Measurements from ENCODE around the gene ERRFI1.

GRCh38 chr1:7992885-7993284, 33.2 kb downstream of the ERRFI1 start:
- TF ChIP-seq REST (IDR thresholded peaks at IDR 0.05; ENCODE audit: low read depth) (no peak), EP300 (IDR thresholded peaks at IDR 0.05; ENCODE audit: borderline replicate concordance) (no peak), RAD21 (IDR thresholded peaks at IDR 0.05; ENCODE audit: low read depth) (no peak), YY1 (IDR thresholded peaks at IDR 0.05; ENCODE audit: low read depth) (no peak), TCF12 (IDR thresholded peaks at IDR 0.05; ENCODE audit: low read depth) (no peak), CEBPB (IDR thresholded peaks at IDR 0.05) (no peak), FOXM1 (IDR thresholded peaks at IDR 0.05; ENCODE audit: borderline replicate concordance, low read depth) (no peak), TEAD4 (IDR thresholded peaks at IDR 0.05) (no peak), NFIC (IDR thresholded peaks at IDR 0.05) (no peak), ZBTB7A (IDR thresholded peaks at IDR 0.05; ENCODE audit: low read depth) (no peak), CREB1 (IDR thresholded peaks at IDR 0.05; ENCODE audit: low read depth) (no peak), EGR1 (IDR thresholded peaks at IDR 0.05) (no peak)
- TF ChIP-seq, protein P1, sequence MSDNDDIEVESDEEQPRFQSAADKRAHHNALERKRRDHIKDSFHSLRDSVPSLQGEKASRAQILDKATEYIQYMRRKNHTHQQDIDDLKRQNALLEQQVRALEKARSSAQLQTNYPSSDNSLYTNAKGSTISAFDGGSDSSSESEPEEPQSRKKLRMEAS (IDR thresholded peaks at IDR 0.05) = no peak
- TF ChIP-seq, protein P2, sequence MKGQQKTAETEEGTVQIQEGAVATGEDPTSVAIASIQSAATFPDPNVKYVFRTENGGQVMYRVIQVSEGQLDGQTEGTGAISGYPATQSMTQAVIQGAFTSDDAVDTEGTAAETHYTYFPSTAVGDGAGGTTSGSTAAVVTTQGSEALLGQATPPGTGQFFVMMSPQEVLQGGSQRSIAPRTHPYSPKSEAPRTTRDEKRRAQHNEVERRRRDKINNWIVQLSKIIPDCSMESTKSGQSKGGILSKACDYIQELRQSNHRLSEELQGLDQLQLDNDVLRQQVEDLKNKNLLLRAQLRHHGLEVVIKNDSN (IDR thresholded peaks at IDR 0.05) = no peak

Data from Ishikawa (cell line).